Testis (tissue), 3 donors: ENCODE measurements around the gene MLPH. TPM values are rescaled to one million over a fixed set of nuclear protein-coding genes. Genes with fewer than 3 reads are reported as not detected.

ENCODE experiments used
- DNase-seq: peaks from one replicate; pipeline ENCODE4 v3.0.0-alpha.2; 2019
- H3K27ac ChIP-seq, 2 donors: fragments of 200-600 bp; sonication (generic); one replicate each; pipeline ENCODE4 v1.5.1; 2019
- H3K27me3 ChIP-seq: fragments of 200-600 bp; sonication (generic); one replicate; pipeline ENCODE4 v1.5.1; 2019
- H3K36me3 ChIP-seq: fragments of 200-600 bp; sonication (generic); one replicate; pipeline ENCODE4 v1.5.1; 2017; ENCODE audit warnings: low read depth; ENCODE audit errors: missing control alignments
- H3K4me1 ChIP-seq: fragments of 200-600 bp; sonication (generic); one replicate; pipeline ENCODE4 v1.5.1; 2019
- H3K4me3 ChIP-seq, 2 donors: fragments of 200-600 bp; sonication (generic); one replicate each; pipeline ENCODE4 v1.5.1; 2017 to 2019
- H3K9me3 ChIP-seq: fragments of 200-600 bp; sonication (generic); one replicate; pipeline ENCODE4 v1.5.1; 2017
- CTCF ChIP-seq, 3 experiments: fragments of 450-650 bp in 2 of 3; fragments of 200-600 bp in 1 of 3; sonication (generic) in 1 of 3; IDR thresholded peaks; one replicate each; pipeline ENCODE4 v1.5.1; 2016 to 2019; ENCODE audit warnings: antibody characterized with exemption in 3 of 3, mild to moderate bottlenecking in 2 of 3, moderate library complexity in 1 of 3
- POLR2A ChIP-seq: fragments of 450-650 bp; IDR thresholded peaks from one replicate; pipeline ENCODE4 v1.6.1; 2017; ENCODE audit warnings: antibody characterized with exemption, mild to moderate bottlenecking, moderate library complexity
- WGBS, 2 donors: methylation state at CpG; one replicate each; pipeline ENCODE4 v1.1.5; 2018; 5-methylcytosine and 5-hydroxymethylcytosine counted together
- intact Hi-C: fragments of 100-400 bp; cut with DNase I; formaldehyde crosslinking; loops from one replicate; pipeline ENCODE4 v1.15.1; 2023; ENCODE audit warnings: low total_unique reads
- polyA plus RNA-seq: library from polyadenylated mRNA; stranded (reverse); fragments of 350-450 nt; fragmentation: Illumina TruSeq; extraction: RNeasy Lipid Tissue Mini Kit (QIAGEN cat#74804); gene quantifications from one replicate; pipeline ENCODE4 v1.2.3, GENCODE V29; 2014; ENCODE audit warnings: low read depth, low replicate concordance; ENCODE audit not compliant: insufficient read depth
- total RNA-seq, 2 donors: library from RNA; depleted of rRNA; stranded (reverse); fragments of >200 nt; gene quantifications; one replicate each; pipeline ENCODE4 v1.2.3, GENCODE V29; 2016

Gene MLPH
- total and polyA plus RNA-seq, 3 donors from 2014 or later = 5.5 to 7.4 (median 6.5) TPM

GRCh38 chr2:237561221-237561620 is 74.2 kb downstream of the MLPH start:
- no peaks in the 10 kb centered on the region for H3K36me3 ChIP-seq
- no peaks in the 10 kb centered on the region for H3K27me3 ChIP-seq
- no peak for TF ChIP-seq POLR2A
- no peak for TF ChIP-seq CTCF (IDR thresholded peaks at IDR 0.05)
- H3K9me3 ChIP-seq = peaks cover 1% of the 10 kb centered on the region
- no peak for DNase-seq
- peaks cover 11% of the 10 kb centered on the region for H3K4me1 ChIP-seq
- H3K4me3 ChIP-seq = no peak overlapping the region
- intact Hi-C loops = no loop called here
- WGBS, 2 donors = 79 to 92% methylated on average over 4 to 7 of the region's 7 CpGs
- no peak overlapping the region for H3K27ac ChIP-seq

- Histone ChIP-seq H3K4me1 (peaks cover 5% of the 10 kb centered on the region), H3K36me3 (no peaks in the 10 kb centered on the region), H3K27ac (no peak overlapping the region), H3K4me3 (no peak overlapping the region), H3K9me3 (no peaks in the 10 kb centered on the region), H3K27me3 (no peaks in the 10 kb centered on the region)
- DNase-seq = peak; percentile 26
- WGBS, 2 donors = 49% methylated on average over 14 of the region's 14 CpGs; no CpG with 5 or more reads in 1 of the 2 donors
- intact Hi-C loops = no loop called here
- TF ChIP-seq POLR2A = no peak
- no peak for TF ChIP-seq CTCF (IDR thresholded peaks at IDR 0.05)
Observed at GRCh38 chr2:237563816-237564215, 76.8 kb downstream of the MLPH start.

GRCh38 chr2:237564526-237565131 is 77.6 kb downstream of the MLPH start:
- no peaks in the 10 kb centered on the region for H3K4me1 ChIP-seq
- no peaks in the 10 kb centered on the region for H3K27me3 ChIP-seq
- H3K27ac ChIP-seq = no peak overlapping the region
- H3K9me3 ChIP-seq = no peaks in the 10 kb centered on the region
- no peak for DNase-seq
- TF ChIP-seq CTCF (IDR thresholded peaks at IDR 0.05) = no peak
- no peak for TF ChIP-seq POLR2A
- no peak overlapping the region for H3K4me3 ChIP-seq
- intact Hi-C loops = no loop called here
- no peaks in the 10 kb centered on the region for H3K36me3 ChIP-seq
- 63 to 85% methylated on average over 12 to 14 of the region's 14 CpGs for WGBS, 2 donors

- Histone ChIP-seq H3K4me3 (no peak overlapping the region), H3K27ac (no peak overlapping the region), H3K4me1 (no peaks in the 10 kb centered on the region), H3K36me3 (no peaks in the 10 kb centered on the region), H3K9me3 (no peaks in the 10 kb centered on the region), H3K27me3 (no peaks in the 10 kb centered on the region)
- intact Hi-C loops = no loop called here
- 72 to 80% methylated on average over 1 of the region's 1 CpG for WGBS, 2 donors
- DNase-seq = no peak
- TF ChIP-seq POLR2A = no peak
- no peak for TF ChIP-seq CTCF (IDR thresholded peaks at IDR 0.05)
Observed at GRCh38 chr2:237565974-237566373, 78.9 kb downstream of the MLPH start.
